Keratinocyte (primary cell): ENCODE results near the gene BHLHE40. TPM values are rescaled to one million over a fixed set of nuclear protein-coding genes. Genes with fewer than 3 reads are reported as not detected.

ENCODE experiments used
- DNase-seq: peaks from one replicate; pipeline ENCODE4 v3.0.0-alpha.2; 2011; ENCODE audit warnings: low read depth, missing footprints, low spot score
- FAIRE-seq: peaks from 2 replicates; lab custom pipeline; 2011; peaks lifted over from hg19 to GRCh38; lab: Jason Lieb, UNC
- H2AFZ ChIP-seq: 2 replicates; pipeline ENCODE4 v1.6.0; 2012; ENCODE audit warnings: low read length, control low read depth, inconsistent platforms; ENCODE audit not compliant: control insufficient read depth
- H3K27ac ChIP-seq: 2 replicates; pipeline ENCODE4 v1.5.1; 2011; ENCODE audit warnings: low read length; ENCODE audit not compliant: control insufficient read depth, insufficient read depth
- H3K27me3 ChIP-seq: 3 replicates; pipeline ENCODE4 v1.6.0; 2011; ENCODE audit warnings: low read length; ENCODE audit not compliant: control insufficient read depth, insufficient read depth; ENCODE audit errors: extremely low read depth
- H3K36me3 ChIP-seq, 2 experiments: 2 replicates in 1 of 2; 3 replicates in 1 of 2; pipeline ENCODE4 v1.5.1; 2011; ENCODE audit warnings: low read length in 2 of 2, mild to moderate bottlenecking in 1 of 2; ENCODE audit not compliant: control insufficient read depth in 2 of 2, insufficient read depth in 2 of 2; ENCODE audit errors: extremely low read depth in 1 of 2
- H3K4me1 ChIP-seq: 3 replicates; pipeline ENCODE4 v1.5.1; 2011; ENCODE audit warnings: low read length; ENCODE audit not compliant: control insufficient read depth, insufficient read depth; ENCODE audit errors: extremely low read depth
- H3K4me2 ChIP-seq: 3 replicates; pipeline ENCODE4 v1.6.0; 2011; ENCODE audit warnings: low read depth, low read length; ENCODE audit not compliant: control insufficient read depth, insufficient read depth; ENCODE audit errors: extremely low read depth
- H3K4me3 ChIP-seq, 3 experiments: fragments of 200-600 bp in 1 of 3; sonication (generic) in 1 of 3; 2 replicates in 2 of 3; 3 replicates in 1 of 3; pipeline ENCODE4 v1.5.1; 2011 to 2016; ENCODE audit warnings: low read length in 3 of 3, mild to moderate bottlenecking in 3 of 3, control low read depth in 2 of 3, inconsistent platforms in 1 of 3, low read depth in 1 of 3, mixed read lengths in 1 of 3, mixed run types in 1 of 3, moderate library complexity in 1 of 3; ENCODE audit not compliant: control insufficient read depth in 2 of 3, insufficient read depth in 2 of 3; ENCODE audit errors: extremely low read depth in 1 of 3
- H3K79me2 ChIP-seq: 2 replicates; pipeline ENCODE4 v1.6.0; 2012; ENCODE audit warnings: low read length; ENCODE audit not compliant: control insufficient read depth, insufficient read depth
- H3K9ac ChIP-seq: 3 replicates; pipeline ENCODE4 v1.6.0; 2011; ENCODE audit warnings: low read length; ENCODE audit not compliant: control insufficient read depth, insufficient read depth; ENCODE audit errors: extremely low read depth
- H3K9me1 ChIP-seq: 3 replicates; pipeline ENCODE4 v1.6.0; 2011; ENCODE audit warnings: low read length; ENCODE audit not compliant: control insufficient read depth, insufficient read depth; ENCODE audit errors: extremely low read depth
- H3K9me3 ChIP-seq: 2 replicates; pipeline ENCODE4 v1.5.1; 2012; ENCODE audit warnings: low read depth, low read length; ENCODE audit not compliant: control insufficient read depth
- H4K20me1 ChIP-seq: 3 replicates; pipeline ENCODE4 v1.6.0; 2011; ENCODE audit warnings: low read length; ENCODE audit not compliant: control insufficient read depth, insufficient read depth; ENCODE audit errors: extremely low read depth
- EZH2 ChIP-seq: IDR thresholded peaks from one replicate; pipeline ENCODE4 v1.6.1; 2012; ENCODE audit warnings: inconsistent platforms, mild to moderate bottlenecking, low read length, moderate library complexity
- dilution Hi-C: fragments of 300-500 bp; cut with MboI; formaldehyde crosslinking; loops from one replicate; pipeline ENCODE4 v1.7.0; 2020; ENCODE audit warnings: low sequenced_read_pairs; ENCODE audit not compliant: extremely low pct_ligation_motif_present
- polyA plus RNA-seq, 5 experiments: library from polyadenylated mRNA; depleted of rRNA in 3 of 5; stranded (reverse) in 3 of 5; stranded (forward) in 1 of 5; unstranded in 1 of 5; fragments of >200 nt; gene quantifications; 1 replicate in 1 of 5; 2 replicates in 3 of 5; 3 replicates in 1 of 5; pipeline versions ENCODE4 v1.2.1 to v1.2.3, GENCODE V29; 2011 to 2012; ENCODE audit warnings: missing spikeins in 2 of 5, low read depth in 1 of 5, low replicate concordance in 1 of 5
- TF ChIP-seq, protein P1 (sequence below), 3 experiments: IDR thresholded peaks in 1 of 3; conservative IDR thresholded peaks in 1 of 3; optimal IDR thresholded peaks in 1 of 3; 2 replicates in 2 of 3; 3 replicates in 1 of 3; pipeline versions ENCODE3 to v1.5.1; 2011; ENCODE audit warnings: low read length in 3 of 3, mild to moderate bottlenecking in 3 of 3, moderate library complexity in 2 of 3, control low read depth in 1 of 3, inconsistent platforms in 1 of 3; ENCODE audit not compliant: insufficient read depth in 2 of 3; ENCODE audit errors: extremely low read depth in 1 of 3

The BHLHE40 gene
- polyA plus RNA-seq, 1 donor (not counting 4 experiments of a cell fraction or from before 2014, with no cell fraction given) = 95.7 TPM

DNA sequence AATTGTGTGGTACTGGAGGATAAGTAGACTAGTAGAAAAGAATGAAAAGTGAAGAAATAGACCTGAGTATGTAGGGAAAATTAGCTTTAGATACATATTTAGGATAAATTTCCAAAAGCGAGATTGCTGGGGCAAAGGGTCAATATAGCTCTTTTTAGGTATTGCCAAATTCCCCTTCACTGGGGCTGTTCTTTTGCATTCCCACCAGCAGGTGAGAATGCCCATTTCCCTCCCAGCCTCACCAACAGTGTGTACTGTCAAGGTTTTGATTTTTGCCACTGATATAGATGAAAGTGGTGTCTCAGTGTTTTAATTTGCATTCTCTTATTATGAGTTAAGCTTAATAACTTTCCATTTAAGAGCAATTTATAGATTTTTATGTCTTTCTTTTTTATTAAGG lies 35.7 kb upstream of the BHLHE40 start:
- Histone ChIP-seq H3K27ac (no peak overlapping the region), H3K4me2 (no peak overlapping the region), H2AFZ (no peak overlapping the region), H3K9me3 (no peaks in the 10 kb centered on the region), H3K36me3 (no peaks in the 10 kb centered on the region), H4K20me1 (no peaks in the 10 kb centered on the region), H3K4me3 (no peak overlapping the region), H3K79me2 (no peaks in the 10 kb centered on the region), H3K27me3 (no peaks in the 10 kb centered on the region), H3K4me1 (no peaks in the 10 kb centered on the region), H3K9ac (no peak overlapping the region), H3K9me1 (no peaks in the 10 kb centered on the region)
- TF ChIP-seq, protein P1, sequence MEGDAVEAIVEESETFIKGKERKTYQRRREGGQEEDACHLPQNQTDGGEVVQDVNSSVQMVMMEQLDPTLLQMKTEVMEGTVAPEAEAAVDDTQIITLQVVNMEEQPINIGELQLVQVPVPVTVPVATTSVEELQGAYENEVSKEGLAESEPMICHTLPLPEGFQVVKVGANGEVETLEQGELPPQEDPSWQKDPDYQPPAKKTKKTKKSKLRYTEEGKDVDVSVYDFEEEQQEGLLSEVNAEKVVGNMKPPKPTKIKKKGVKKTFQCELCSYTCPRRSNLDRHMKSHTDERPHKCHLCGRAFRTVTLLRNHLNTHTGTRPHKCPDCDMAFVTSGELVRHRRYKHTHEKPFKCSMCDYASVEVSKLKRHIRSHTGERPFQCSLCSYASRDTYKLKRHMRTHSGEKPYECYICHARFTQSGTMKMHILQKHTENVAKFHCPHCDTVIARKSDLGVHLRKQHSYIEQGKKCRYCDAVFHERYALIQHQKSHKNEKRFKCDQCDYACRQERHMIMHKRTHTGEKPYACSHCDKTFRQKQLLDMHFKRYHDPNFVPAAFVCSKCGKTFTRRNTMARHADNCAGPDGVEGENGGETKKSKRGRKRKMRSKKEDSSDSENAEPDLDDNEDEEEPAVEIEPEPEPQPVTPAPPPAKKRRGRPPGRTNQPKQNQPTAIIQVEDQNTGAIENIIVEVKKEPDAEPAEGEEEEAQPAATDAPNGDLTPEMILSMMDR (optimal IDR thresholded peaks at IDR 0.05 in 1 of 3, IDR thresholded peaks at IDR 0.05 in 1 of 3, conservative IDR thresholded peaks at IDR 0.05 in 1 of 3; ENCODE audit: extremely low read depth in 1 of 3, insufficient read depth in 2 of 3, low read length in 3 of 3) = peak; percentile 41 to 54 (median 45)
- no peak for TF ChIP-seq EZH2
- no peak for FAIRE-seq
- no peak for DNase-seq
- dilution Hi-C loops = no loop called here

DNA sequence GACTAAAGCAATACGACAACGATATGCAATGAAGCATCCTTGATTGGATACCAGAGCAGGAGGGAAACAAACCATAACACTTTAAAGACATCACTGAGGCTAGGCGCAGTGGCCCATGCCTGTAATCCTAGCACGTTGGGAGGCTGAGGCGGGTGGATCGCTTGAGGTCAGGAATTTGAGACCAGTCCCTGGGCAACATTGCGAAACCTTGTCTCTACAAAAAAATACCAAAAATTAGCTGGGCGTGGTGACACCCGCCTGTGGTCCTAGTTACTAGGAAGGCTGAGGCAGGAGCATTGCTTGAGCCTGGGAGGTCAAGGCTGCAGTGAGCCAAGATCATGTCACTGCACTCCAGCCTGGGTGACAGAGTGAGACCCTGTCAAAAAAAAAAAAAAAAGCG lies 33.9 kb upstream of the BHLHE40 start:
- dilution Hi-C loops = no loop called here
- Histone ChIP-seq H3K9ac (no peak overlapping the region), H4K20me1 (no peaks in the 10 kb centered on the region), H2AFZ (no peak overlapping the region), H3K36me3 (no peaks in the 10 kb centered on the region), H3K79me2 (no peaks in the 10 kb centered on the region), H3K4me2 (no peak overlapping the region), H3K9me3 (no peaks in the 10 kb centered on the region), H3K4me1 (no peaks in the 10 kb centered on the region), H3K9me1 (no peaks in the 10 kb centered on the region), H3K27me3 (no peaks in the 10 kb centered on the region), H3K27ac (no peak overlapping the region), H3K4me3 (no peak overlapping the region)
- TF ChIP-seq EZH2 = no peak
- TF ChIP-seq, protein P1 (optimal IDR thresholded peaks at IDR 0.05 in 1 of 3, IDR thresholded peaks at IDR 0.05 in 1 of 3, conservative IDR thresholded peaks at IDR 0.05 in 1 of 3; ENCODE audit: extremely low read depth in 1 of 3, insufficient read depth in 2 of 3, low read length in 3 of 3) = no peak
- DNase-seq = no peak
- no peak for FAIRE-seq
